Upper lobe of left lung (tissue), 6 donors: ENCODE measurements around the gene PTBP3. TPM values are rescaled to one million over a fixed set of nuclear protein-coding genes. Genes with fewer than 3 reads are reported as not detected.

Experiments used
- ATAC-seq, 2 donors: fragments of 200-7000 bp; cut with Tn5 transposase; one replicate each; pipeline ENCODE4 v1.9.1; 2022; ENCODE audit warnings: mild to moderate bottlenecking in 2 of 2, moderate library complexity in 2 of 2; ENCODE audit not compliant: low FRiP score in 2 of 2
- DNase-seq, 2 donors: peaks; one replicate each; pipeline ENCODE4 v3.0.0-alpha.2; 2019 to 2020
- H3K27ac ChIP-seq, 4 donors: fragments of 200-600 bp; sonication (generic); one replicate each; pipeline ENCODE4 v1.5.1; 2016 to 2019
- H3K27me3 ChIP-seq, 4 donors: fragments of 200-600 bp; sonication (generic); one replicate each; pipeline ENCODE4 v1.5.1; 2017 to 2019
- H3K36me3 ChIP-seq, 4 donors: fragments of 200-600 bp; sonication (generic); one replicate each; pipeline ENCODE4 v1.5.1; 2016 to 2019
- H3K4me1 ChIP-seq, 4 donors: fragments of 200-600 bp; sonication (generic); one replicate each; pipeline ENCODE4 v1.5.1; 2018 to 2019
- H3K4me3 ChIP-seq, 4 donors: fragments of 200-600 bp; sonication (generic); one replicate each; pipeline ENCODE4 v1.5.1; 2017 to 2019; ENCODE audit warnings: mild to moderate bottlenecking in 2 of 4, moderate library complexity in 1 of 4
- H3K9me3 ChIP-seq, 4 donors: fragments of 200-600 bp; sonication (generic); one replicate each; pipeline ENCODE4 v1.5.1; 2018 to 2019
- EP300 ChIP-seq, 4 donors: sonication (generic); formaldehyde crosslinking; IDR thresholded peaks; one replicate each; pipeline ENCODE4 v1.5.1; 2017; ENCODE audit warnings: antibody characterized with exemption in 4 of 4, control low read depth in 2 of 4
- POLR2A ChIP-seq, 4 donors: fragments of 450-650 bp; IDR thresholded peaks; one replicate each; pipeline ENCODE4 v1.5.1; 2016 to 2017; ENCODE audit warnings: antibody characterized with exemption in 4 of 4, mild to moderate bottlenecking in 2 of 4
- POLR2AphosphoS5 ChIP-seq, 2 donors: sonication (generic); formaldehyde crosslinking; IDR thresholded peaks; one replicate each; pipeline ENCODE4 v1.5.1; 2017; ENCODE audit warnings: antibody characterized with exemption in 2 of 2
- WGBS, 2 donors: methylation state at CpG; one replicate each; pipeline ENCODE4 v1.1.5; 2017 to 2018; 5-methylcytosine and 5-hydroxymethylcytosine counted together
- total RNA-seq, 6 donors: library from RNA; depleted of rRNA in 4 of 6; stranded (reverse); fragments of >200 nt in 4 of 6; gene quantifications; one replicate each; pipeline versions ENCODE4 v1.1.0 to v1.2.1, GENCODE V29; 2016 to 2021
- TF ChIP-seq, protein P1 (sequence below), 6 experiments: fragments of 450-650 bp in 4 of 6; fragments of 200-600 bp in 2 of 6; sonication (generic) in 2 of 6; IDR thresholded peaks; one replicate each; pipeline ENCODE4 v1.5.1; 2016 to 2019; ENCODE audit warnings: antibody characterized with exemption in 6 of 6
- donor health status: DM: no; HTN: no; CAD: no; lungs with moderate emphysema.
- donor health status: DM: no; HTN: yes; CAD: no; lungs with severe emphysema.

Gene PTBP3
- total RNA-seq, 6 donors from 2014 or later: 34.6 to 88.5 (median 74.4) TPM

DNA sequence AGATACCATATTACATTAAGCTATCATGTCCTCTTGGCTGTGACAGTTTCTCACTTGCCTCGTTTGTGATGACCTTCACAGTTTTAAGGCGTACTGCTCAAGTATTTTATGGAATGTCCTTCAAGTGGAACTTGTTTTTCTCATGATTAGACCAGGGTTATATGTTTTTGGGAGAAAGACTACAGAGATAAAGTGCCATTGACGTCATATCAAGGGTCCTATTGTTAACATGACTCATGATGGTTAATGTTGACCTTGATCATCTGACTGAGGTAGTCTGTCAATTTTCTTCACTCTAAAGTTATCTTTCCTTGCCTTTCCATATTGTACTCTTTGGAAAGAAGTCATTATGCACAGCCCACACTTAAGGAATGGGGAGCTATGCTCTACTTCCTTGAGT lies 17.8 kb upstream of the PTBP3 start:
- Histone ChIP-seq H3K27me3 (no peaks in the 10 kb centered on the region), H3K4me3 (no peak overlapping the region), H3K4me1 (peaks cover 0 to 7% (median 6%) of the 10 kb centered on the region in 4 donors), H3K27ac (no peak overlapping the region), H3K36me3 (no peaks in the 10 kb centered on the region), H3K9me3 (no peaks in the 10 kb centered on the region)
- TF ChIP-seq, protein P1, sequence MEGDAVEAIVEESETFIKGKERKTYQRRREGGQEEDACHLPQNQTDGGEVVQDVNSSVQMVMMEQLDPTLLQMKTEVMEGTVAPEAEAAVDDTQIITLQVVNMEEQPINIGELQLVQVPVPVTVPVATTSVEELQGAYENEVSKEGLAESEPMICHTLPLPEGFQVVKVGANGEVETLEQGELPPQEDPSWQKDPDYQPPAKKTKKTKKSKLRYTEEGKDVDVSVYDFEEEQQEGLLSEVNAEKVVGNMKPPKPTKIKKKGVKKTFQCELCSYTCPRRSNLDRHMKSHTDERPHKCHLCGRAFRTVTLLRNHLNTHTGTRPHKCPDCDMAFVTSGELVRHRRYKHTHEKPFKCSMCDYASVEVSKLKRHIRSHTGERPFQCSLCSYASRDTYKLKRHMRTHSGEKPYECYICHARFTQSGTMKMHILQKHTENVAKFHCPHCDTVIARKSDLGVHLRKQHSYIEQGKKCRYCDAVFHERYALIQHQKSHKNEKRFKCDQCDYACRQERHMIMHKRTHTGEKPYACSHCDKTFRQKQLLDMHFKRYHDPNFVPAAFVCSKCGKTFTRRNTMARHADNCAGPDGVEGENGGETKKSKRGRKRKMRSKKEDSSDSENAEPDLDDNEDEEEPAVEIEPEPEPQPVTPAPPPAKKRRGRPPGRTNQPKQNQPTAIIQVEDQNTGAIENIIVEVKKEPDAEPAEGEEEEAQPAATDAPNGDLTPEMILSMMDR (IDR thresholded peaks at IDR 0.05): no peak
- no peak for TF ChIP-seq EP300 (IDR thresholded peaks at IDR 0.05)
- TF ChIP-seq POLR2A (IDR thresholded peaks at IDR 0.05): no peak
- no peak for TF ChIP-seq POLR2AphosphoS5 (IDR thresholded peaks at IDR 0.05)
- DNase-seq: no peak
- WGBS, 2 donors: 63 to 73% methylated on average over 3 of the region's 3 CpGs
- ATAC-seq: no peak

DNA sequence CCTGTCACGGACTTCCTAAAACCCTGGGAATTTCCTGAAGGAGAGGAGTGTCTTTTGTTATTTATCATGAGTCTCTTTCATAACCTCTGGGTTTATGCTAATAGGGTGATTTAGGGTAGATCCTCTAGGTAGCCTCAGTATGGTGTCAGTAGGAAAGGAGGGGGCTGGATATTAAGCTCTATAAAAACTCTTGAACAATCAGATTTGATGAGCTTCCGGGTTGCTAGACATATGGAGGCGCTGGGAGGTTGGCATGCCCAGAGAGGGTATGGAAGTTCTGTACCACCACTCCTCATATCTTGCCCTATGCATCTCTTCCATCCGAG lies 15.6 kb upstream of the PTBP3 start:
- TF ChIP-seq EP300 (IDR thresholded peaks at IDR 0.05): no peak
- TF ChIP-seq POLR2AphosphoS5 (IDR thresholded peaks at IDR 0.05): no peak
- TF ChIP-seq, protein P1 (IDR thresholded peaks at IDR 0.05): no peak
- TF ChIP-seq POLR2A (IDR thresholded peaks at IDR 0.05): no peak
- Histone ChIP-seq H3K27ac (no peak overlapping the region), H3K4me1 (peaks cover 0 to 7% (median 6%) of the 10 kb centered on the region in 4 donors), H3K9me3 (no peaks in the 10 kb centered on the region), H3K36me3 (no peaks in the 10 kb centered on the region), H3K27me3 (no peaks in the 10 kb centered on the region), H3K4me3 (peak overlapping the region in 3 of 4 donors; percentile 38 to 49 (median 41))
- no peak for DNase-seq
- WGBS, 2 donors: 66% methylated on average over 4 of the region's 4 CpGs
- ATAC-seq: peak in 1 of 2 donors; percentile 28

DNA sequence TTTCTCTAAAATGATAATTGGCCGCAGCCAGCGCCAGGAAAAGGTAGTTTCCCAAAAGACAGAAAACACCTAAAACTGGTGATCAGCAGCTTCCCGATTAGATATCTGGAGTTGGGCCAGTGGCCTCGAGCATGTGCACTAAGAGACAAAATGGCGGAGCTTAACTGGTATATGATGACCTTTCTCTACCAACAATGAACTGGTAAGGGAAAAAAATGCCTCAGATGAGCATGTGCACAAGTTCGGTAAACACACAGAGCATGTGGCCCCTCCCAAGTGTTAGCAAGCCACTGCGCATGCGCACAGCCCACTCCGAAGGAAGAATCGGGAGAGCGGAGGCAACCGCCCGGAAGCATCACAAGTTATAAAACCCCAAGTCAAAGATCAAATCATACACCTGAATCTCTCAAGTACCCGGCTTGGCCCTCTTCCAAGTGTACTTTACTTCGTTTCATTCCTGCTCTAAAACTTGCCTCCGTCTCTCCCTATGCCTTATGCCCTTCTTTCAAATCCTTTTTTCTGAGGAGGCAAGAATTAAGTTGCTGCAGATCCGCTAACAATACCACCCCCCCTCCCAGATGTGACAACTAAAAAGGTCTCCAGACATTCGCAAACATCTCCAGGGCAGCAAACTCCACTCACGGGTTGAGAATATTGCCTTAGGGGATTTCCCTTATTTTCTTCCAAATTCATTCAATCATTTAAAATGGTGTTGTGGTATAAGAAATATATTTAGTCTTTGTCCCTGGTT lies 15.0 kb upstream of the PTBP3 start:
- DNase-seq (peak; percentile 31 to 81), ATAC-seq (peak; percentile 57 to 93)
- H3K36me3 ChIP-seq: no peaks in the 10 kb centered on the region
- TF ChIP-seq POLR2A (IDR thresholded peaks at IDR 0.05) (peak in 1 of 4 donors; percentile 33), EP300 (IDR thresholded peaks at IDR 0.05) (no peak), POLR2AphosphoS5 (IDR thresholded peaks at IDR 0.05) (peak in 1 of 2 donors; percentile 45)
- H3K4me3 ChIP-seq: peak overlapping the region in 3 of 4 donors; percentile 38 to 49 (median 41)
- 30 to 35% methylated on average over 19 of the region's 19 CpGs for WGBS, 2 donors
- peaks cover 0 to 7% (median 6%) of the 10 kb centered on the region in 4 donors for H3K4me1 ChIP-seq
- H3K27ac ChIP-seq: peak overlapping the region in 1 of 4 donors; percentile 57
- no peaks in the 10 kb centered on the region for H3K9me3 ChIP-seq
- no peaks in the 10 kb centered on the region for H3K27me3 ChIP-seq

DNA sequence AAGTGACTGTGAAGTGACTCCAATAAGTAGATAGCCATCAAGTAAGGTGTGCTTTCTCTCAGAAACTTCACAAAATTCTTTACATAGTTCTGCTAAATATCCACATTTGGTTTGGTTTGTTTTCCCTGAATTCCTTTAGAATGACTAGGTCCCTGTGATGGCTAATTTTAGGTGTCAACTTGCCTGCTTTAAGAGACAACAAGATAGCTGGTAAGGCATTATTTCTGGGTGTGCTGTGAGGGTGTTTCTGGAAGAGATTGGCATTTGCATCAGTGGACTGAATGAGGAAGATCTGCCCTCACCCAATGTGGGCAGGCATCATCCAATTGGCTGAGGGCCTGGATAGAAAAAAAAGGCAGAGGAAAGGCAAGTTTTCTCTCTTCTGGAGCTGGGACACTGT lies 8.3 kb upstream of the PTBP3 start:
- Histone ChIP-seq H3K36me3 (no peaks in the 10 kb centered on the region), H3K4me1 (no peaks in the 10 kb centered on the region), H3K4me3 (no peak overlapping the region), H3K27ac (no peak overlapping the region), H3K27me3 (no peaks in the 10 kb centered on the region), H3K9me3 (no peaks in the 10 kb centered on the region)
- DNase-seq: no peak
- TF ChIP-seq, protein P1 (IDR thresholded peaks at IDR 0.05): no peak
- no peak for TF ChIP-seq EP300 (IDR thresholded peaks at IDR 0.05)
- no peak for TF ChIP-seq POLR2AphosphoS5 (IDR thresholded peaks at IDR 0.05)
- TF ChIP-seq POLR2A (IDR thresholded peaks at IDR 0.05): no peak
- no peak for ATAC-seq

DNA sequence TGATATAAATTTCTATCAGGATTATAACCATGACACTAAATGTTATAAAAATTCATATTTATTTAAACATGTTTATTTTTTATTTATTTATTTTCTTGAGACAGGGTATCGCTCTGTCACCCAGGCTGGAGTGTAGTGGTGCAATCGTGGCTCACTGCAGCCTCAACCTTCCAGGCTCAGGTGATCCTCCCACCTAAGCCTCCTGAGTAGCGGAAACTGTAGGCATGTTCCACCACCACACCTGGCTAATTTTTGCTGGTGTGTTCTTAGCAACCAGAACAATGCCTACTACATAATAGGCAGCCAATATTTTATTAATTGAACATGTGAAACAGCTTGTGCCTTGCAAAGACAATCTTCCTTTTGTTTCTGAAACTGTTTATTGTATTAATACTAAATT lies 6.5 kb upstream of the PTBP3 start:
- DNase-seq: no peak
- Histone ChIP-seq H3K27ac (no peak overlapping the region), H3K27me3 (no peaks in the 10 kb centered on the region), H3K9me3 (no peaks in the 10 kb centered on the region), H3K4me3 (no peak overlapping the region), H3K36me3 (no peaks in the 10 kb centered on the region), H3K4me1 (peaks cover 0 to under 1% (median 0%) of the 10 kb centered on the region in 4 donors)
- WGBS, 2 donors: 90 to 97% methylated on average over 3 of the region's 3 CpGs
- ATAC-seq: no peak
- TF ChIP-seq, protein P1 (IDR thresholded peaks at IDR 0.05): no peak
- no peak for TF ChIP-seq POLR2A (IDR thresholded peaks at IDR 0.05)
- no peak for TF ChIP-seq POLR2AphosphoS5 (IDR thresholded peaks at IDR 0.05)
- TF ChIP-seq EP300 (IDR thresholded peaks at IDR 0.05): no peak
